Neural crest cell (in vitro differentiated cells): Measurements from ENCODE around the gene CDHR5. TPM values are rescaled to one million over a fixed set of nuclear protein-coding genes. Genes with fewer than 3 reads are reported as not detected.

Source experiments
- DNase-seq: peaks from one replicate; pipeline ENCODE4 v3.0.0; 2021; ENCODE audit warnings: low read depth, mixed read lengths, low spot score
- H3K27ac Mint-ChIP-seq: one replicate; pipeline ENCODE4 v1.8.0; 2021; ENCODE audit warnings: mild to moderate bottlenecking, mixed read lengths; ENCODE audit not compliant: unreplicated experiment
- H3K27me3 Mint-ChIP-seq: 2 replicates; pipeline ENCODE4 v1.8.0; 2021; ENCODE audit warnings: low read depth, mild to moderate bottlenecking, mixed read lengths
- H3K36me3 Mint-ChIP-seq: 2 replicates; pipeline ENCODE4 v1.8.0; 2021; ENCODE audit warnings: low read depth, mild to moderate bottlenecking, mixed read lengths
- H3K4me1 Mint-ChIP-seq: 2 replicates; pipeline ENCODE4 v1.8.0; 2021; ENCODE audit warnings: mixed read lengths
- H3K4me3 Mint-ChIP-seq: one replicate; pipeline ENCODE4 v1.8.0; 2021; ENCODE audit warnings: mild to moderate bottlenecking, mixed read lengths
- H3K9me3 Mint-ChIP-seq: 2 replicates; pipeline ENCODE4 v1.8.0; 2021; ENCODE audit warnings: mixed read lengths
- CTCF ChIP-seq: fragments of 200-600 bp; sonication (generic); conservative IDR thresholded peaks from 2 replicates; pipeline ENCODE4 v1.5.0; 2021; ENCODE audit warnings: antibody characterized with exemption, mild to moderate bottlenecking
- total RNA-seq: library from RNA; stranded (reverse); gene quantifications from 2 replicates; pipeline ENCODE4 v1.2.1, GENCODE V29; 2021

The CDHR5 gene
- total RNA-seq, 1 donor from 2014 or later, result not detected

- Mint-ChIP-seq H3K4me1 (peaks cover 6% of the 10 kb centered on the region), H3K36me3 (peaks cover 5% of the 10 kb centered on the region), H3K27me3 (peaks cover 28% of the 10 kb centered on the region), H3K4me3 (no peak overlapping the region), H3K9me3 (no peaks in the 10 kb centered on the region), H3K27ac (no peak overlapping the region)
- TF ChIP-seq CTCF, result no peak
- no peak for DNase-seq
Measured at GRCh38 chr11:623349-623869, 1.3 kb downstream of the CDHR5 start.

GRCh38 chr11:621838-622237 is 2.9 kb downstream of the CDHR5 start:
- H3K9me3 Mint-ChIP-seq, result no peaks in the 10 kb centered on the region
- H3K27ac Mint-ChIP-seq, result no peak overlapping the region

GRCh38 chr11:620935-621814 is 3.6 kb downstream of the CDHR5 start:
- Mint-ChIP-seq H3K27ac (no peak overlapping the region), H3K4me1 (no peaks in the 10 kb centered on the region)
- no peak for DNase-seq

More at GRCh38 chr11:621838-622237, 2.9 kb downstream of the CDHR5 start:
- no peak for TF ChIP-seq CTCF
- no peaks in the 10 kb centered on the region for H3K36me3 Mint-ChIP-seq
- H3K27me3 Mint-ChIP-seq, result peaks cover 17% of the 10 kb centered on the region
- no peak for DNase-seq
- no peaks in the 10 kb centered on the region for H3K4me1 Mint-ChIP-seq
- H3K4me3 Mint-ChIP-seq, result no peak overlapping the region

GRCh38 chr11:620201-620600 is 4.6 kb downstream of the CDHR5 start:
- TF ChIP-seq CTCF, result no peak
- H3K27me3 Mint-ChIP-seq, result peaks cover 8% of the 10 kb centered on the region
- no peak overlapping the region for H3K27ac Mint-ChIP-seq
- H3K9me3 Mint-ChIP-seq, result no peaks in the 10 kb centered on the region
- no peak for DNase-seq
- H3K36me3 Mint-ChIP-seq, result no peaks in the 10 kb centered on the region
- H3K4me1 Mint-ChIP-seq, result peaks cover 8% of the 10 kb centered on the region
- H3K4me3 Mint-ChIP-seq, result no peak overlapping the region

More at GRCh38 chr11:620935-621814, 3.6 kb downstream of the CDHR5 start:
- Mint-ChIP-seq H3K9me3 (no peaks in the 10 kb centered on the region), H3K27me3 (peaks cover 15% of the 10 kb centered on the region), H3K36me3 (no peaks in the 10 kb centered on the region), H3K4me3 (no peak overlapping the region)
- TF ChIP-seq CTCF, result no peak

GRCh38 chr11:619628-620050 is 5.1 kb downstream of the CDHR5 start:
- no peak for TF ChIP-seq CTCF
- no peak overlapping the region for H3K27ac Mint-ChIP-seq
- H3K9me3 Mint-ChIP-seq, result no peaks in the 10 kb centered on the region
- H3K27me3 Mint-ChIP-seq, result peaks cover 8% of the 10 kb centered on the region
- H3K4me3 Mint-ChIP-seq, result no peak overlapping the region
- no peak for DNase-seq
- H3K4me1 Mint-ChIP-seq, result peaks cover 8% of the 10 kb centered on the region
- no peaks in the 10 kb centered on the region for H3K36me3 Mint-ChIP-seq
